IMR-90 (cell line): Measurements from ENCODE around the gene TBCD. TPM values are rescaled to one million over a fixed set of nuclear protein-coding genes. Genes with fewer than 3 reads are reported as not detected.

Source experiments
- ATAC-seq: fragments of 200-7000 bp; cut with Tn5 transposase; 2 replicates; pipeline ENCODE4 v1.9.1; 2020; ENCODE audit warnings: low read depth, mild to moderate bottlenecking, moderate library complexity
- BruUV-seq: library from RNA; stranded (reverse); fragments of 400-500 nt; replicated peaks from 2 replicates; lab custom pipeline; 2021; lab: Mats Ljungman, UMichigan
- CTCF ChIA-PET: fragments of 300-600 bp; formaldehyde crosslinking; extraction: SDS; loops from one replicate; lab custom pipeline; 2021; ENCODE audit warnings: antibody characterized with exemption; lab: Yijun Ruan, JAX
- POLR2A ChIA-PET: fragments of 300-600 bp; sonication (Branson Sonifier 250); formaldehyde crosslinking; loops from one replicate; lab custom pipeline; 2022; ENCODE audit warnings: antibody characterized with exemption; ENCODE audit not compliant: unreplicated experiment; lab: Charles Lee
- DNase-seq: peaks from one replicate; pipeline ENCODE4 v3.0.0; 2013
- H2AFZ ChIP-seq: replicated peaks from 2 replicates; pipeline ENCODE3; 2013; ENCODE audit warnings: low read length, mild to moderate bottlenecking; ENCODE audit not compliant: poor library complexity
- H2AK5ac ChIP-seq: 2 replicates; pipeline ENCODE4 v1.6.1; 2013; ENCODE audit warnings: low read depth, low read length, inconsistent platforms
- H2AK9ac ChIP-seq: replicated peaks from 2 replicates; pipeline ENCODE3; 2013; ENCODE audit warnings: mild to moderate bottlenecking, low read depth, low read length, moderate library complexity; ENCODE audit not compliant: poor library complexity
- H2BK120ac ChIP-seq: 2 replicates; pipeline ENCODE4 v1.6.1; 2013; ENCODE audit warnings: low read depth, low read length, inconsistent platforms
- H2BK15ac ChIP-seq: 3 replicates; pipeline ENCODE4 v1.6.1; 2013; ENCODE audit warnings: low read depth, low read length, inconsistent platforms
- H2BK20ac ChIP-seq: 2 replicates; pipeline ENCODE4 v1.6.1; 2013; ENCODE audit warnings: low read depth, mild to moderate bottlenecking, inconsistent platforms, low read length, moderate library complexity
- H2BK5ac ChIP-seq: 2 replicates; pipeline ENCODE4 v1.6.1; 2013; ENCODE audit warnings: mild to moderate bottlenecking, low read depth, low read length, inconsistent platforms; ENCODE audit not compliant: poor library complexity, severe bottlenecking
- H3K14ac ChIP-seq: replicated peaks from 2 replicates; pipeline ENCODE4 v1.6.1; 2013; ENCODE audit warnings: low read depth, low read length, inconsistent platforms
- H3K18ac ChIP-seq: 2 replicates; pipeline ENCODE4 v1.6.1; 2013; ENCODE audit warnings: low read depth, low read length, control low read depth
- H3K23ac ChIP-seq: 2 replicates; pipeline ENCODE4 v1.6.1; 2013; ENCODE audit warnings: low read depth, low read length, inconsistent platforms
- H3K27ac ChIP-seq: 2 replicates; pipeline ENCODE4 v1.5.1; 2013; ENCODE audit warnings: mild to moderate bottlenecking, control low read depth, low read length; ENCODE audit not compliant: insufficient read depth
- H3K27me3 ChIP-seq: 2 replicates; pipeline ENCODE4 v1.6.1; 2013; ENCODE audit warnings: low read length; ENCODE audit not compliant: control insufficient read depth, insufficient read depth
- H3K36me3 ChIP-seq: 2 replicates; pipeline ENCODE4 v1.6.1; 2013; ENCODE audit warnings: low read length, mixed read lengths; ENCODE audit not compliant: control insufficient read depth, insufficient read depth
- H3K4ac ChIP-seq: 2 replicates; pipeline ENCODE4 v1.6.1; 2013; ENCODE audit warnings: low read depth, low read length, inconsistent platforms
- H3K4me1 ChIP-seq: 2 replicates; pipeline ENCODE4 v1.6.1; 2013; ENCODE audit warnings: low read length, mixed read lengths; ENCODE audit not compliant: control insufficient read depth, insufficient read depth
- H3K4me2 ChIP-seq: 2 replicates; pipeline ENCODE4 v1.6.1; 2013; ENCODE audit warnings: low read depth, mild to moderate bottlenecking, control low read depth, low read length, moderate library complexity
- H3K4me3 ChIP-seq: 2 replicates; pipeline ENCODE4 v1.5.1; 2013; ENCODE audit warnings: low read depth, mild to moderate bottlenecking, control low read depth, low read length, moderate library complexity; ENCODE audit not compliant: insufficient read depth
- H3K56ac ChIP-seq: 2 replicates; pipeline ENCODE4 v1.6.1; 2013; ENCODE audit warnings: low read length, inconsistent platforms; ENCODE audit not compliant: insufficient read depth; ENCODE audit errors: extremely low read depth
- H3K79me1 ChIP-seq, 2 experiments: 2 replicates each; pipeline ENCODE4 v1.6.1; 2013; ENCODE audit warnings: low read length in 2 of 2, inconsistent platforms in 1 of 2, low read depth in 1 of 2
- H3K9ac ChIP-seq: 2 replicates; pipeline ENCODE4 v1.6.1; 2013; ENCODE audit warnings: low read depth, low read length, control low read depth
- H3K9me1 ChIP-seq: 2 replicates; pipeline ENCODE4 v1.6.1; 2013; ENCODE audit warnings: low read length, inconsistent platforms; ENCODE audit not compliant: insufficient read depth
- H3K9me3 ChIP-seq: 2 replicates; pipeline ENCODE4 v1.6.1; 2013; ENCODE audit warnings: low read length; ENCODE audit not compliant: control insufficient read depth, insufficient read depth
- H4K20me1 ChIP-seq: 2 replicates; pipeline ENCODE4 v1.6.1; 2013; ENCODE audit warnings: low read length, inconsistent platforms; ENCODE audit not compliant: insufficient read depth
- H4K5ac ChIP-seq: 2 replicates; pipeline ENCODE4 v1.6.1; 2013; ENCODE audit warnings: mild to moderate bottlenecking, low read depth, low read length, control low read depth
- H4K8ac ChIP-seq, 2 experiments: 2 replicates each; pipeline ENCODE4 v1.6.1; 2013; ENCODE audit warnings: low read depth in 2 of 2, low read length in 2 of 2, control low read depth in 1 of 2, inconsistent platforms in 1 of 2
- H4K91ac ChIP-seq: 2 replicates; pipeline ENCODE4 v1.6.1; 2013; ENCODE audit warnings: low read depth, low read length, inconsistent platforms; ENCODE audit not compliant: insufficient read depth
- NFE2L2 ChIP-seq: fragments of 150-350 bp; IDR thresholded peaks from 2 replicates; pipeline ENCODE4 v1.6.1; 2016; ENCODE audit warnings: low read depth, mild to moderate bottlenecking, low read length
- WGBS, 2 experiments: methylation state at CpG; one replicate each; pipeline versions ENCODE4 v1.1.5 to v1.1.7; 2013; ENCODE audit warnings: missing lambda C conversion rate in 2 of 2; ENCODE audit not compliant: insufficient read length in 1 of 2; ENCODE audit errors: extremely low coverage in 2 of 2; 5-methylcytosine and 5-hydroxymethylcytosine counted together
- dilution Hi-C: fragments of 300-500 bp; cut with HindIII; formaldehyde crosslinking; loops from one replicate; pipeline ENCODE4 v1.14.3; 2018; ENCODE audit warnings: low sequenced_read_pairs; ENCODE audit not compliant: unreplicated experiment
- in situ Hi-C: fragments of 300-500 bp; cut with MboI; formaldehyde crosslinking; loops from 3 replicates; pipeline ENCODE4 v1.14.3; 2019; ENCODE audit warnings: low sequenced_read_pairs, inconsistent platforms, mixed read lengths
- intact Hi-C: fragments of 100-400 bp; cut with micrococcal nuclease; formaldehyde crosslinking; loops from 2 replicates; pipeline ENCODE4 v1.10.0; 2022
- polyA plus RNA-seq, 3 experiments: library from polyadenylated mRNA; depleted of rRNA; stranded (reverse); fragments of >200 nt; gene quantifications; 2 replicates each; pipeline ENCODE4 v1.2.3, GENCODE V29; 2012; ENCODE audit warnings: low replicate concordance in 1 of 3
- total RNA-seq: library from RNA; depleted of rRNA; stranded (reverse); fragments of >200 nt; gene quantifications from 2 replicates; pipeline ENCODE4 v1.2.3, GENCODE V29; 2012

TBCD gene
- total and polyA plus RNA-seq, 2 of the 4 experiments (the other 2 are of a cell fraction), result 21.9 to 54.5 TPM

DNA sequence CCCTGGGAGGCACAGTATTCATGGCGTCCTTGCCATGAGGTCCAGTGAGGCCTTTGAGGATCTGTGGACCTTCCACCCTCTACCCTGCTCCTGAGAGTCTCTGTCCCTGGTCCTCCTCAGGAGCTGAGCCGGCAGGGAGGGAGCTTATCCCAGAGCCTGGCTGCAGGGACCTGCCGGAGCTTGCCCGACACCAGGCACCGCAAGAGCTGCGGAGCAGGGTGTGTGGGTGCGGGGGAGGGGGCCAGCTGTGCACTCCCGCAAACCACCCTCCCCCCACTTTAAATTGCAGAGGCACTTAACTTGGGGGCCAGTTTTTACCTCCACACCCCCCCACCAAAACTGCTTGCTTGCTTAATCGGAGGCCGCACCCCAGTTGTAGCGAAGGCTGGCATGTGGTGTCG is 88.6 kb downstream of the TBCD start:
- no peak overlapping the region for H2BK15ac ChIP-seq
- H4K20me1 ChIP-seq, result no peaks in the 10 kb centered on the region
- no peak overlapping the region for H3K18ac ChIP-seq
- H2BK20ac ChIP-seq, result no peak overlapping the region
- H3K36me3 ChIP-seq, result 0 out of 2 replicates have a peak, but pooled peaks cover 3% of the 10 kb centered on the region
- no peak overlapping the region for H2AFZ ChIP-seq
- H3K27me3 ChIP-seq, result no peaks in the 10 kb centered on the region
- no peak overlapping the region for H3K4me2 ChIP-seq
- no CpG with 5 or more reads among the region's 12 CpGs for WGBS, 2 experiments
- no peak overlapping the region for H4K91ac ChIP-seq
- no peak overlapping the region for H3K14ac ChIP-seq
- no peak overlapping the region for H3K27ac ChIP-seq
- H3K23ac ChIP-seq, result no peak overlapping the region
- no peak overlapping the region for H2AK9ac ChIP-seq
- in situ Hi-C loops, result no loop called here
- POLR2A ChIA-PET, result no interaction called here
- DNase-seq (no peak), ATAC-seq (no peak)
- intact Hi-C loops, result no loop called here
- TF ChIP-seq NFE2L2, result no peak
- dilution Hi-C loops, result no loop called here
- H3K9ac ChIP-seq, result no peak overlapping the region
- no peak overlapping the region for H3K4ac ChIP-seq
- no TSS peak for BruUV-seq
- no peak overlapping the region for H2BK120ac ChIP-seq
- peaks cover 0 to 4% of the 10 kb centered on the region in 2 experiments; a peak in 1 of 4 replicates for H3K79me1 ChIP-seq
- H3K56ac ChIP-seq, result no peak overlapping the region
- peaks cover 2% of the 10 kb centered on the region; the same call in 1 of the 2 replicates for H3K4me1 ChIP-seq
- CTCF ChIA-PET, result no interaction called here
- no peaks in the 10 kb centered on the region for H3K9me3 ChIP-seq
- H4K8ac ChIP-seq, result no peak overlapping the region
- no peak overlapping the region for H3K4me3 ChIP-seq
- no peak overlapping the region for H2BK5ac ChIP-seq
- H4K5ac ChIP-seq, result no peak overlapping the region
- H2AK5ac ChIP-seq, result no peak overlapping the region
- H3K9me1 ChIP-seq, result peaks cover 6% of the 10 kb centered on the region; the same call in 1 of the 2 replicates
